HG02884 (cell line): ENCODE data around the gene C5orf63.
"Not testable (repeated sequence)": the region's sequence is repeated elsewhere in the genome, so short reads cannot be mapped to it uniquely, and the experiment has no call there.

Source experiments
- ATAC-seq: cut with Tn5 transposase; IDR thresholded peaks from one replicate; pipeline ENCODE4 v1.9.1; 2021; ENCODE audit warnings: mild to moderate bottlenecking, moderate library complexity; ENCODE audit not compliant: unreplicated experiment

C5orf63 gene

GRCh38 chr5:127076315-127077129 lies 3.2 kb upstream of the C5orf63 start:
- no peak for ATAC-seq

- no peak for ATAC-seq
Observed at GRCh38 chr5:127074466-127074865, 1.2 kb upstream of the C5orf63 start.

- ATAC-seq, result no peak
Observed at GRCh38 chr5:127070243-127070642, 3.1 kb downstream of the C5orf63 start.

GRCh38 chr5:127068493-127069214 lies 4.6 kb downstream of the C5orf63 start:
- ATAC-seq, result no peak

- ATAC-seq, result no peak
Observed at GRCh38 chr5:127066721-127067120, 6.6 kb downstream of the C5orf63 start.

GRCh38 chr5:127064253-127064840 lies 9.0 kb downstream of the C5orf63 start:
- ATAC-seq, result no peak

- ATAC-seq, result no peak
Observed at GRCh38 chr5:127063257-127063913, 9.9 kb downstream of the C5orf63 start.

GRCh38 chr5:127061956-127062355 lies 11.3 kb downstream of the C5orf63 start:
- ATAC-seq, result no peak

- ATAC-seq, result no peak
Observed at GRCh38 chr5:127061537-127061936, 11.8 kb downstream of the C5orf63 start.

GRCh38 chr5:127060470-127060985 lies 12.8 kb downstream of the C5orf63 start:
- ATAC-seq, result no peak

- no peak for ATAC-seq
Observed at GRCh38 chr5:127056896-127057295, 16.4 kb downstream of the C5orf63 start.

- ATAC-seq, result no peak
Observed at GRCh38 chr5:127055880-127056653, 17.2 kb downstream of the C5orf63 start.

- ATAC-seq, result not testable (repeated sequence)
Observed at GRCh38 chr5:127053551-127053950, 19.8 kb downstream of the C5orf63 start.

- ATAC-seq, result no peak
Observed at GRCh38 chr5:127053049-127053448, 20.3 kb downstream of the C5orf63 start.

- no peak for ATAC-seq
Observed at GRCh38 chr5:127051591-127051990, 21.7 kb downstream of the C5orf63 start.

- no peak for ATAC-seq
Observed at GRCh38 chr5:127046343-127047072, 26.8 kb downstream of the C5orf63 start.

GRCh38 chr5:127042593-127042992 lies 30.7 kb downstream of the C5orf63 start:
- ATAC-seq, result no peak

- ATAC-seq, result no peak
Observed at GRCh38 chr5:127041571-127041970, 31.7 kb downstream of the C5orf63 start.

GRCh38 chr5:127040796-127041520 lies 32.3 kb downstream of the C5orf63 start:
- no peak for ATAC-seq
